Panc1 (cell line): ENCODE results near the gene COLGALT1. TPM values are rescaled to one million over a fixed set of nuclear protein-coding genes. Genes with fewer than 3 reads are reported as not detected.

Source experiments
- ATAC-seq: fragments of 200-7000 bp; cut with Tn5 transposase; 2 replicates; pipeline ENCODE4 v1.9.1; 2020; ENCODE audit warnings: mild to moderate bottlenecking, moderate library complexity
- BruUV-seq: library from RNA; stranded (reverse); fragments of 400-500 nt; replicated peaks from 2 replicates; lab custom pipeline; 2021; lab: Mats Ljungman, UMichigan
- CTCF ChIA-PET: fragments of 300-600 bp; sonication (Branson Sonifier 250); formaldehyde crosslinking; loops from one replicate; lab custom pipeline; 2022; ENCODE audit warnings: antibody characterized with exemption; lab: Charles Lee
- POLR2A ChIA-PET: fragments of 300-600 bp; sonication (Branson Sonifier 250); formaldehyde crosslinking; loops from one replicate; lab custom pipeline; 2022; ENCODE audit warnings: antibody characterized with exemption; lab: Charles Lee
- DNase-seq: peaks from one replicate; pipeline ENCODE4 v3.0.0-alpha.2; 2010; ENCODE audit warnings: low read depth, low spot score
- H3K27ac ChIP-seq: 2 replicates; pipeline ENCODE4 v1.5.1; 2011; ENCODE audit warnings: mild to moderate bottlenecking, low read length, inconsistent platforms
- H3K27me3 ChIP-seq: fragments of 200-500 bp; sonication (Bioruptor generic); 2 replicates; pipeline ENCODE4 v1.6.0; 2014; ENCODE audit warnings: low read length, inconsistent platforms; ENCODE audit not compliant: control insufficient read depth, insufficient read depth
- H3K36me3 ChIP-seq: fragments of 200-500 bp; sonication (Bioruptor generic); 2 replicates; pipeline ENCODE4 v1.5.1; 2014; ENCODE audit warnings: inconsistent platforms, mild to moderate bottlenecking, low read length, moderate library complexity; ENCODE audit not compliant: control insufficient read depth, insufficient read depth
- H3K4me1 ChIP-seq: 2 replicates; pipeline ENCODE4 v1.5.1; 2011; ENCODE audit warnings: inconsistent platforms, mild to moderate bottlenecking, low read length, moderate library complexity; ENCODE audit not compliant: control insufficient read depth, insufficient read depth
- H3K4me3 ChIP-seq, 2 experiments: 2 replicates each; pipeline ENCODE4 v1.5.1; 2011 to 2012; ENCODE audit warnings: low read depth in 2 of 2, low read length in 2 of 2, mild to moderate bottlenecking in 2 of 2, inconsistent platforms in 1 of 2, moderate library complexity in 1 of 2
- H3K9me3 ChIP-seq: fragments of 200-500 bp; sonication (Bioruptor generic); 2 replicates; pipeline ENCODE4 v1.5.1; 2014; ENCODE audit warnings: low read depth, mild to moderate bottlenecking, inconsistent platforms, low read length, moderate library complexity; ENCODE audit not compliant: control insufficient read depth, insufficient read depth
- CTCF ChIP-seq: fragments of 450-650 bp; IDR thresholded peaks from 2 replicates; pipeline ENCODE4 v1.5.1; 2017; ENCODE audit warnings: mild to moderate bottlenecking
- POLR2AphosphoS5 ChIP-seq: IDR thresholded peaks from 2 replicates; pipeline ENCODE4 v1.6.1; 2012; ENCODE audit warnings: mild to moderate bottlenecking, low read depth, low read length, moderate library complexity
- SIN3A ChIP-seq: IDR thresholded peaks from 2 replicates; pipeline ENCODE4 v1.6.1; 2012; ENCODE audit warnings: low read depth, mild to moderate bottlenecking, low read length, moderate library complexity, borderline replicate concordance; ENCODE audit not compliant: insufficient read depth
- TCF7L2 ChIP-seq: IDR thresholded peaks from 2 replicates; pipeline ENCODE4 v1.6.1; 2011; ENCODE audit warnings: mild to moderate bottlenecking, low read depth, low read length, inconsistent platforms
- in situ Hi-C: cut with HindIII; loops from 2 replicates; pipeline ENCODE4 v1.10.0; 2016; ENCODE audit warnings: low sequenced_read_pairs, low pct_unique_long_range_greater_than_20kb
- intact Hi-C: fragments of 100-400 bp; cut with micrococcal nuclease; formaldehyde crosslinking; loops from one replicate; pipeline ENCODE4 v1.10.0; 2022; ENCODE audit not compliant: unreplicated experiment
- total RNA-seq: library from RNA; stranded (reverse); gene quantifications from one replicate; pipeline ENCODE4 v1.2.1, GENCODE V29; 2021; ENCODE audit not compliant: unreplicated experiment
- TF ChIP-seq, protein P1 (sequence below), 2 experiments: IDR thresholded peaks; 2 replicates each; pipeline ENCODE4 v1.6.1; 2011 to 2012; ENCODE audit warnings: low read depth in 2 of 2, control low read depth in 1 of 2, low read length in 1 of 2, mild to moderate bottlenecking in 1 of 2, moderate library complexity in 1 of 2; ENCODE audit not compliant: insufficient read depth in 1 of 2

Gene COLGALT1
- total RNA-seq, 1 experiment from 2014 or later = 97.2 TPM

DNA sequence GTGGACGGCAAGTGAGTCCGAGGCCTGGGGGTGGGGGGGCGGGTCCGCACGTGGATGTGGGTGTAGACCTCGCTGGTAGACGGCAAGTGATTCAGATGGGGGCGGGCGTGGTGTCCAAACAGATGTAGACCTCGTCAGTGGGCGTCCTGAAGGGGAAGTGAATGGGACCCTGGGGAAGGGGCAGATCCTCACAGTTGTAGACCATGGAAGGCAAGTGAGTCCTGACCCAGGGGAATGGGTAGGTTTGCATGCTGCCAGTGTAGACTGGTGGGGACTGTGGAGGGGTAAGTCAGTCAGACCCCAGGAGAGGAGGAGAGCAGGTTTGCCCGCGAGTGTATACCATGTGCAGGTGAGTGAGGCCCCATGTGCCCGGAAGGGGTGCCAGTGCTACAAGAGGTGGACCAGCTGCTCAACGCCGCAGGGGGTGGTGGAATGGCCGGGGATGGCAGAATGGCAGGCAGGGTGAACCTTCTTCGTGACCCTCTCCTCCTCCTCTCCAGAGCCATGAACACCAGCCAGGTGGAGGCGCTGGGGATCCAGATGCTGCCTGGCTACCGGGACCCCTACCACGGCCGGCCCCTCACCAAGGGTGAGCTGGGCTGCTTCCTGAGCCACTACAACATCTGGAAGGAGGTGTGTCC, 22.1 kb downstream of the COLGALT1 start:
- no peak for DNase-seq
- no TSS peak for BruUV-seq
- Histone ChIP-seq H3K27me3 (no peaks in the 10 kb centered on the region), H3K4me3 (no peak overlapping the region), H3K36me3 (no peaks in the 10 kb centered on the region; the same call in 1 of the 2 replicates), H3K27ac (no peak overlapping the region), H3K4me1 (no peaks in the 10 kb centered on the region), H3K9me3 (no peaks in the 10 kb centered on the region)
- in situ Hi-C loops (no loop called here), intact Hi-C loops (no loop called here)
- no peak for ATAC-seq
- TF ChIP-seq, protein P1, sequence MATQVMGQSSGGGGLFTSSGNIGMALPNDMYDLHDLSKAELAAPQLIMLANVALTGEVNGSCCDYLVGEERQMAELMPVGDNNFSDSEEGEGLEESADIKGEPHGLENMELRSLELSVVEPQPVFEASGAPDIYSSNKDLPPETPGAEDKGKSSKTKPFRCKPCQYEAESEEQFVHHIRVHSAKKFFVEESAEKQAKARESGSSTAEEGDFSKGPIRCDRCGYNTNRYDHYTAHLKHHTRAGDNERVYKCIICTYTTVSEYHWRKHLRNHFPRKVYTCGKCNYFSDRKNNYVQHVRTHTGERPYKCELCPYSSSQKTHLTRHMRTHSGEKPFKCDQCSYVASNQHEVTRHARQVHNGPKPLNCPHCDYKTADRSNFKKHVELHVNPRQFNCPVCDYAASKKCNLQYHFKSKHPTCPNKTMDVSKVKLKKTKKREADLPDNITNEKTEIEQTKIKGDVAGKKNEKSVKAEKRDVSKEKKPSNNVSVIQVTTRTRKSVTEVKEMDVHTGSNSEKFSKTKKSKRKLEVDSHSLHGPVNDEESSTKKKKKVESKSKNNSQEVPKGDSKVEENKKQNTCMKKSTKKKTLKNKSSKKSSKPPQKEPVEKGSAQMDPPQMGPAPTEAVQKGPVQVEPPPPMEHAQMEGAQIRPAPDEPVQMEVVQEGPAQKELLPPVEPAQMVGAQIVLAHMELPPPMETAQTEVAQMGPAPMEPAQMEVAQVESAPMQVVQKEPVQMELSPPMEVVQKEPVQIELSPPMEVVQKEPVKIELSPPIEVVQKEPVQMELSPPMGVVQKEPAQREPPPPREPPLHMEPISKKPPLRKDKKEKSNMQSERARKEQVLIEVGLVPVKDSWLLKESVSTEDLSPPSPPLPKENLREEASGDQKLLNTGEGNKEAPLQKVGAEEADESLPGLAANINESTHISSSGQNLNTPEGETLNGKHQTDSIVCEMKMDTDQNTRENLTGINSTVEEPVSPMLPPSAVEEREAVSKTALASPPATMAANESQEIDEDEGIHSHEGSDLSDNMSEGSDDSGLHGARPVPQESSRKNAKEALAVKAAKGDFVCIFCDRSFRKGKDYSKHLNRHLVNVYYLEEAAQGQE (IDR thresholded peaks at IDR 0.05; ENCODE audit: insufficient read depth in 1 of 2, low read depth in 2 of 2, low read length in 1 of 2) = no peak
- TF ChIP-seq POLR2AphosphoS5 (no peak), TCF7L2 (no peak), SIN3A (no peak), CTCF (no peak)
- CTCF ChIA-PET = no interaction called here
- POLR2A ChIA-PET = no interaction called here

DNA sequence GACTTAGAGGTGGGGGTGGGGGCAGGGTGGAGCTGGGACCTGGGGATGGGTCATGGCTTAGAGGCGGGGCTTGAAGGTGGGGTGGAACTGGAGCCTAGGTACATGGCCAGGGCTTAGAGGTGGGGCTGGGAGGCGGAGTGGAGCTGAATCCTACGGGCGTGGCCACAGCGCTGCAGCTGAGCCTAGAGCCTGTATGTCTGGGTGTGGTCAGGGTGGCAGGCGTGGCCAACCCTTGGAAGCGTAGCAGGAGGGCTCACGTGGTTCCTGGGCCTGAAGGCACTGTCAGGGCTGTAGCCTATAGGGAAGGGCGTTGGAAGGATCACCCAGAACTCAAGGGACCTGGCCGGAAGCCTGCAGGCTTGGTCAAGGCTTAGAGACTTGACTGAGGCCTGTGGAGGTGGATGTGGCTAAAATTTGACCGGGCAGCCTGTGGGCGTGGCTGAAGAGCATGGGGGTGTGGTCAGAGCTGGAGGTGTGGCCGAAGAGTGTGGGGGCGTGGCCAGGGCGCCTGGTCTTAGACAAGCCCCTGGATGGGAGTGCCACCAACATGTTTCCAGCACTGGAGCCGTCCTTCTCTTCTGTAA, 24.3 kb downstream of the COLGALT1 start:
- in situ Hi-C loops = no loop called here
- no TSS peak for BruUV-seq
- Histone ChIP-seq H3K36me3 (no peaks in the 10 kb centered on the region), H3K4me1 (no peaks in the 10 kb centered on the region), H3K9me3 (no peaks in the 10 kb centered on the region), H3K27me3 (no peaks in the 10 kb centered on the region), H3K27ac (no peak overlapping the region), H3K4me3 (no peak overlapping the region)
- intact Hi-C loops = no loop called here
- TF ChIP-seq SIN3A = no peak
- TF ChIP-seq, protein P1 (IDR thresholded peaks at IDR 0.05; ENCODE audit: insufficient read depth in 1 of 2, low read depth in 2 of 2, low read length in 1 of 2) = no peak
- no peak for TF ChIP-seq CTCF
- no peak for TF ChIP-seq TCF7L2
- TF ChIP-seq POLR2AphosphoS5 = no peak
- ATAC-seq = peak; percentile 89
- peak; percentile 25 for DNase-seq
- CTCF ChIA-PET = interaction anchor here (0.5 to 0.6 kb wide), 2 partner anchors 127 to 465 kb away, joined by 3 read pairs; no protein-coding TSS in a partner anchor
- POLR2A ChIA-PET = no interaction called here
